ENCODE results near the gene ATP8B4.

Gene ATP8B4

DNA sequence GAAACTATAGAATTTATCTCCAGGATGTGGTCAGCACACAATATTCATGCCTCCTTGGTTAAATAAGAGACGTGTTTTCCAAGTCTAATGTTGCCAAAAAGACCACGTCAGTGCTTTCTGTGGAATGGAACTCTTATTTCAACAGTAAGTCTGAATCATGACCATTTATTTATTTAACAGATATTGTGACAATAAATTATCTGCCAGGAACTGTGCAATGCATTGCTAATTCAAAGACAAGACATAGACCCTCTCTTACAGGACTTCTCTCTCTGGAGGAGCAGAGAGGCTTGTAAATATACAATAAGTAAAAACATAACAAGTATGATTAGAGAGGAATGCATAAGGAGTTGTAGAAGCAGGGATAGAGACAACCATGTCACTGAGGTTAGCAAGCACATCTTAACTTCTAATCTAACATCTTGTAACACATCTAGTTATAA lies 270.7 kb downstream of the ATP8B4 start:
- DNase-seq = no peak

DNA sequence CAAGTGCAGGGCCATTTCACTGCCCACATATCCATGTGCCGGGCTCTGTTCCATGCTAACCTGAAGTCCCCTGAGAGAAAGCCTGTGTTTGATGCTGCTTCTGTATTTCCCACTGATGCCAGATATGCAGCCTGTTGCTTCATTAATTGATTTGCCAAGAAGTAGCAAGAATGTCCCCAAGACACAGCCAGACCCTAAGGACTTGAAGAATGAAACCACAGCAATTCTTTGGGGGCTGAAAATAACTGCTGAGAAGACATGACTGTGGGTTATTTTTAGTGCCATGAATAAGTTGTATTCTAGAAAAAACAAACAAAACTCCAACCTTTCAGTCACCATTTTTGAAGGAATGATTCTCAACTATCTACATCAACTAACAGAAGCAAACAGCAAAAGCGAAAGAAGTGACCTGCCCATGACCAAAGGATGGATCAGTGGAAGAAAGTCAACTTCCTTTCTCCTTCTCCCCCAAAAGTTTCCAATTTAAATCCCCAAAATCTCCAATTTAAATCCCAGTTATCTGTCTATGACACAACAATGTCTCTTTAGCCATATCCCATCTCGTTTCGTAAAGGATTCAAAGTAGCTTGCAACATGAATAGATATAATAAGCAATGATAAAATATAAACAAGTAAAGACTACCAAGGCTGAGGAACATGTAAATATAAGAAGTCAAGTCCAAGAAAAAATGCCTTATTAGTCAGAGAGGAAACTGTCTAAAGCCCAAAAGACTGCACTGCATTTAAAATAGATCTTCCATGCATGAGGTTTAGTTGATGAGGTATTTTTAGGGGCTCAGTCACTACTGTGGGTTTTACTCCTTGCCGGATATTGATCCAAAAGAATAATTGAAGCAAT lies 271.4 kb downstream of the ATP8B4 start:
- DNase-seq = no peak

DNA sequence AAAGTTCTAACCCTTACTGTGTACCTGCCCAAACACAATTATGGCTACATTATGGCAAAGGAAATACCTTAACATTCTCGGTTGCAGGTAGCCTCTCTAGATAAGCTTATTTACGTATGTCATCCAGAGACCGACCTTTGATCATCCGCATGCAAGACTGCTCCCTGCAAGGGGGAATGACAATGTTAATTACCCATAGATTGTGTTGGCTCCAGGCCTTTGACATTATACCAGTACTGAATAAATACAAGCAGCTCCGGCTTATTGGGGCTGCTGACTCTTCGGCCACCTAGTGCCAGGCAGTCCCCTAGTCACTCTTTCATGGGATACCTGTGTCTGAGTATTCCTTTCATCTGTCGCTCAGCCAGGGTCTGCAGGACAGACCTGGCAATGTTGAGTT lies 274.6 kb downstream of the ATP8B4 start:
- no peak for DNase-seq

DNA sequence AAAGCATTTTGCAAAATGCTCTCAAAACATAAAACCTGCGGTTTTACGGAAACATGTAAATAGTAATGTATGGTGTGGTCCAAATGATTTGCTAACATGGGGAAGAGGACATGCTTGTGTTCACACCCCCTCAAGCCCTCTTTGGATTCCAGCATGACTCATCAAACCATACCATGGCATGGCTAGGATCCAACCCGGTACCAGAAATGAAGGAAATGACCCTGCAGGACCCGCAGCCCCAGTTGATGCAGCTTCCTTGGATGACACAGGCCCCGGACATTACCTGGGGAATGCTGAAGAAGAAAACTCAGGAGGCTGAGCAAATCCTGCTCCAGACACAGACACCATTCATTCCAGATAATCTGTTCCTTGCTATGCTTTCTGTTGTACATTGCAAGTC lies 275.3 kb downstream of the ATP8B4 start:
- no peak for DNase-seq

DNA sequence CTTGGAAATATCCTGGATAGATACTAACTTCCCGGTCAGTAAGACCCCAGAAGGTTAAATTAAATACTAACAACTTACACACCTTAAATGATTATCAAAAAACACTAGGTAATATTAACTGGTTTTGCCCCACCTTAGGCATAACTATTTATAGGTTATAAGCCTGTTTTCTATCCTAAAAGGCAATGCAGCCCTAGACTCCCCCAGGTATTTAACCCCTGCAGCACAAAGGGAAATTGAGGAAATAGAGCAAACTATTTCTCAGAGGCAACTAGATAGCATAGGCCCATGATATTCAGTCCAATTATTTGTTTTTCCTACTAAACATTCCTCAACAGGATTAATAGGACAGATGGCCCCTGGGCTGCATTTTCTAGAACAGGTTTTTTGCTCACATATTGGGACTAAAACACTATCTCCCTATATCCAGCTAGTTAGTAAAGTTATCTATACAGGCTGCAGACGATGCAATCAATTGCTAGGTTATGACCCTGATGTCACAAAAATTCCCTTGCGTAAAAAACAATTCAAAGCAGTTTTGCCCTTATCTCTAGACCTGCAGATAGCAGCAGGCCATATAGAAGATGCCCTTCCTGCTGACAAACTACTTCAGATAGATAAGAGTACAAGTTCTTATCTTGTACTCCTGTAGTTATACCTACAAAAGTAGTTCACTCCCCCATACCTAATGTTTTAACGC lies 276.9 kb downstream of the ATP8B4 start:
- no peak for DNase-seq

- no peak for DNase-seq
Measured at GRCh38 chr15:49832511-49832910, 286.5 kb downstream of the ATP8B4 start.

- DNase-seq = no peak
Measured at GRCh38 chr15:49831206-49831965, 287.6 kb downstream of the ATP8B4 start.

- no peak for DNase-seq
Measured at GRCh38 chr15:49830391-49830790, 288.6 kb downstream of the ATP8B4 start.

GRCh38 chr15:49827311-49827710 lies 291.7 kb downstream of the ATP8B4 start:
- DNase-seq = no peak

DNA sequence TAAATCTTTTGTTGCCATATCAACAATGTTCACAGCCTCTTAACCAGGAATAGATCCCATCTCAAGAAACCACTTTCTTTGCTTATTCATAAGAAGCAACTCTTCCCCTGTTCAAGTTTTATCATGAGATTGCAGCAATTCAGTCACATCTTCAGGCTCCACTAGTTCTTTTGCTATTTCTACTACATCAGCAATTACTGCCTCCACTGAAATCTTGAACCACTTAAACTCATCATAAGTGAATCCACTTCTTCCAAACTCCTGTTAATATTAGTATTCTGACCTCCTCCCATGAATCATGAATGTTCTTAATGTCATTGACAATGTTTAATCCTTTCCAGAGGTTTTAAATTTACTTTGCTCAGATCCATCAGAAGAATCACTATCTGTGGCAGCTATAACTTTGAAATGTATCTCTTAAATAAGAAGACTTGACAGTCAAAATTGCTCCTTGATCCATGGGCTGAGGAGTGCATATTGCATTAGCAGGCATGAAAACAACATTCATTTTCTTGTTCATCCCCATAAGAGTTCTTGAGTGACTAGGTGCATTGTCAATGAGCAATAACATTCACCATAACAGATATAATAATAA lies 292.3 kb downstream of the ATP8B4 start:
- DNase-seq = no peak

- DNase-seq = no peak
Measured at GRCh38 chr15:49824775-49825099, 294.3 kb downstream of the ATP8B4 start.

- no peak for DNase-seq
Measured at GRCh38 chr15:49823987-49824774, 294.9 kb downstream of the ATP8B4 start.

GRCh38 chr15:49817100-49817499 lies 301.9 kb downstream of the ATP8B4 start:
- DNase-seq = no peak

DNA sequence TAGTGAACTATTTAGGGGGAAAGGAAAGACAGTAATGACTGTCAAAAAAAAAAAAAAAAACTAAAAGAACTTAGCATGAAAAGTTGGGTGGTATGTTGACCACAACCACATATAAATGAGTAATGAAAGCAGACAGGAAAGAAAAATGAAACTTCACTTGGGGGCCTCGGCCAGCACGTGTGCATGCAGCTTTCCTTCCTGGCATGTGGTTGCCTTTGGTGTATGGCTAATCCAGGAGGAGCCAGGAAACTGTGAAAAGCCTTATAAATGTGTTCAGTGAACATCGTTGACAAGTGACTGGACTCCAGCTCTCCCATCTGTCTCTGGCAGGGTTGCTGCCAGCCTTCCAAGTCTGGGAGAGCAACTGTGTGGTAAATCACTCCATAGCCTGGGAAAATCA lies 303.1 kb downstream of the ATP8B4 start:
- DNase-seq = peak; percentile 73

GRCh38 chr15:49815526-49815925 lies 303.5 kb downstream of the ATP8B4 start:
- DNase-seq = no peak

GRCh38 chr15:49814709-49815108 lies 304.3 kb downstream of the ATP8B4 start:
- no peak for DNase-seq

- DNase-seq = peak; percentile 59
Measured at GRCh38 chr15:49813625-49814024, 305.4 kb downstream of the ATP8B4 start.

DNA sequence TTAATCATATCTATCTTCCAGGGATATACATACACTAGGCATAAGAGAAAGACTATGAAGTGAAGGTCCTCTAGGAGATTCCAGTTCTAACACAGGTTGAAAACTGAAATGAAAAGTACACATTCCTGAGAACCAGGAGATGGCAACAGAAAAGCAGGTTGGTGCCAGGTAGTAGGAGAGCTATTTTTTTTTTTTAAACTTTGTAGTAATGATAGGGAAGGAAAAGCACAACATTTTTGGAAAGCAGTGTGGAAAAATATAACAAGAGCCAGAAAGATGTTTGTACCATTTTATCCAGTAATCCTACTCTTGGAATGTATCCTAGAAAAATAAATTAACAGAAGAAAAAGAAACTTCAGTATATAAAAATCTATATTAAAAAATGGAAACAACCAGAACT lies 308.3 kb downstream of the ATP8B4 start:
- DNase-seq = no peak

DNA sequence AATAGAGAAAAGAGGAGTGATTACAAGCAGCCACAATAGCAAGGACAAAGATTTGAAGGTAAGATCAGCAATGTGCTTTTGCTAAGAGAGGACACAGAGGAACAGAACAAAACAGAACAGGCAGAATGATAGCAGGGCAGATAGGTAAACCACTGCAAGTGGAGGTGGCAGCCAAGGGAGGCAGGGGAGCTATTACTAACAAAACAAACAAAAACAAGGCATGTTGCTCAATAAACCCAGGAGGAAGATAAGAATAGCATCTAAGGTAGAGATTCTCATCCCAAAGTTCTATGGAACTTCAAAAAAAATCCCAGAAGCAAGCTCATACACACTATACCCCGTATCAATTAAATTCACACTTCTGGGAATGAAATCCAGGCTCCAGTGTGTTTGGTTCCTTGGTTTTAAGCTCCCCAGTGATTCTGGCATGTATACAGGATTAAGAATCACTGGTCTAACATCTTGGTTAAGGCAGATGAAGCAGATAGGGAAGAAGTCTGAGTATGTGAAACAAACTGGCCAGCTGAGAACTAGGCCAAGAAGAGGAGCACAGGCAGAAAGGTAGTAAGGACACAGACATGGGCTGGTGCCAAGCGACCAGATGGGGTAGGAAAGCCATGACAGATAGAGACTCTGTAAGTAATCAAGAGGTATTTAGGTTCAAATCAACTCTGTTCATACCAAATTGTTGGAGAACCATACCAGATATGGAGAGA lies 309.0 kb downstream of the ATP8B4 start:
- DNase-seq = no peak

DNA sequence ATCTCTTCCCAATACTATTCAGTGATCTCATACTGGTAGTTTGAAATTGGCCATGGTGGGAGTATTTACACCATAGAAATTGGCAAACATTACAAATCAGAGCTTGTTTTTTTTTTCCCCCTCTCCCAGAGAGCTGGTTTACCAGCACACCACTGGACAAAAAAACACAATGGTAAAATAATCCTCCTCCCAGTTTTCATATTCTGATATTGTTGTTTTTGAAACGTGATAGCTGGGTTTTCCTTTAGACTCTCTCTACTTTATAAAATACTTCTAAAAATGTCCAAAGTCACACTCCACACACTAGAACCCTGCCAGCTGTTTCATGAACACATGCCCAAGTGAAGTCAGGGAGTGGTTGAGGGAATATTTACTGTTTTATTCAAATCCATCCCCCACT lies 310.7 kb downstream of the ATP8B4 start:
- no peak for DNase-seq
